Measurements from ENCODE around the gene NPRL2. TPM values are rescaled to one million over a fixed set of nuclear protein-coding genes. Genes with fewer than 3 reads are reported as not detected.
A peak's percentile ranks its signal among the peaks of the same experiment; 100 is the strongest.

Gene NPRL2
- total and polyA plus RNA-seq, 2 of the 13 experiments (the other 11 are each of a cell fraction or from before 2014, with no cell fraction given), result 30.6 to 51.4 TPM

- H3K9me3 ChIP-seq (ENCODE audit: low read length), result no peaks in the 10 kb centered on the region
- peak; percentile 98 for DNase-seq (ENCODE audit: low spot score)
- peak; percentile 89 for ATAC-seq
- H3K4me1 ChIP-seq (ENCODE audit: insufficient read depth, low read length), result peaks cover 58% of the 10 kb centered on the region
- in situ Hi-C loops (cut with HindIII; ENCODE audit: extremely low pct_ligation_motif_present, low pct_unique_long_range_greater_than_20kb) (no loop called here), intact Hi-C loops (cut with micrococcal nuclease; ENCODE audit: unreplicated experiment) (no loop called here)
- H3K79me2 ChIP-seq (ENCODE audit: insufficient read depth, low read length), result peaks cover 41% of the 10 kb centered on the region
- H3K9ac ChIP-seq (ENCODE audit: insufficient read depth, low read depth, low read length), result peak overlapping the region; percentile 95
- peak; percentile 94 for FAIRE-seq
- 0% methylated on average over 4 of the region's 79 CpGs for WGBS (ENCODE audit: low lambda C conversion rate)
- H4K20me1 ChIP-seq (ENCODE audit: insufficient read depth, low read length), result peaks cover 12% of the 10 kb centered on the region
- H3K4me2 ChIP-seq (ENCODE audit: low read depth, low read length), result peak overlapping the region; percentile 97
- H3K27ac ChIP-seq (ENCODE audit: extremely low read length, insufficient read depth, low read length), result peak overlapping the region; percentile 85
- peak overlapping the region; percentile 86 to 89 (median 88); a peak in 5 of 6 replicates for H3K4me3 ChIP-seq (replicated peaks in 1 of 3; ENCODE audit: insufficient read depth in 1 of 3, low read depth in 2 of 3, low read length in 3 of 3)
- no peak overlapping the region for H2AFZ ChIP-seq (ENCODE audit: low read length)
- ChIA-PET CTCF (ENCODE audit: low intra/inter-chr PET ratio, low total read pairs) (no interaction called here), POLR2A (interaction anchor here (0.7 to 4.7 kb wide), 35 partner anchors 9 to 1162 kb away, joined by 3 to 66 read pairs (median 6); partner anchors contain the start of genes C3orf18, CYB561D2, DCAF1 and GNAI2)
- H3K36me3 ChIP-seq (replicated peaks in 1 of 2; ENCODE audit: control insufficient read depth in 1 of 2, insufficient read depth in 2 of 2, low read length in 2 of 2), result peaks cover 3 to 12% of the 10 kb centered on the region in 2 experiments; a peak in 2 of 5 replicates
- no TSS peak for BruUV-seq (replicated peaks)
- H3K27me3 ChIP-seq (ENCODE audit: control insufficient read depth in 1 of 2, insufficient read depth in 2 of 2, low read length in 2 of 2), result peaks cover 1 to 2% of the 10 kb centered on the region in 2 experiments; a peak in 1 of 5 replicates
- no peak; the same call in 1 of the 2 replicates for TF ChIP-seq KMT2A (CRISPR knock-in tag; IDR thresholded peaks at IDR 0.05)
- TF ChIP-seq ZNF841 (CRISPR knock-in tag; IDR thresholded peaks at IDR 0.05; ENCODE audit: borderline replicate concordance), result peak; percentile 88
- peak; percentile 86 for TF ChIP-seq TFDP2 (CRISPR knock-in tag; IDR thresholded peaks at IDR 0.05)
- peak; percentile 55 for TF ChIP-seq ELF3 (CRISPR knock-in tag; IDR thresholded peaks at IDR 0.05)
- 0 out of 2 replicates have a peak, but pooled peaks have one; percentile 52 for TF ChIP-seq AKAP8 (CRISPR knock-in tag; IDR thresholded peaks at IDR 0.05)
- TF ChIP-seq ZNF788 (CRISPR knock-in tag; IDR thresholded peaks at IDR 0.05; ENCODE audit: borderline replicate concordance), result peak; percentile 42; the same call in 1 of the 2 replicates
- TF ChIP-seq SNAPC2 (CRISPR knock-in tag; IDR thresholded peaks at IDR 0.05), result peak; percentile 72; the same call in 1 of the 2 replicates
- 0 out of 2 replicates have a peak, but pooled peaks have one; percentile 46 for TF ChIP-seq ZNF274 (CRISPR knock-in tag; IDR thresholded peaks at IDR 0.05)
- no peak for TF ChIP-seq MLLT10 (CRISPR knock-in tag; IDR thresholded peaks at IDR 0.05)
- TF ChIP-seq AHR (CRISPR knock-in tag; IDR thresholded peaks at IDR 0.05), result 0 out of 2 replicates have a peak, but pooled peaks have one; percentile 51
- TF ChIP-seq HNRNPH1 (optimal IDR thresholded peaks at IDR 0.05; ENCODE audit: low read depth, low read length), result no peak
- TF ChIP-seq ZNF678 (CRISPR knock-in tag; IDR thresholded peaks at IDR 0.05), result no peak
- TF ChIP-seq BRD4 (CRISPR knock-in tag; IDR thresholded peaks at IDR 0.05), result peak; percentile 83; the same call in 1 of the 2 replicates
- TF ChIP-seq PTBP1 (IDR thresholded peaks at IDR 0.05; ENCODE audit: low read depth, low read length, poor library complexity, severe bottlenecking), result no peak
- TF ChIP-seq KDM2A (CRISPR knock-in tag; IDR thresholded peaks at IDR 0.05; ENCODE audit: borderline replicate concordance, low read depth), result peak; percentile 49; the same call in 1 of the 2 replicates
- TF ChIP-seq RFX1 (IDR thresholded peaks at IDR 0.05), result no peak
- TF ChIP-seq ZNF891 (CRISPR knock-in tag; IDR thresholded peaks at IDR 0.05), result no peak
- peak; percentile 87 for TF ChIP-seq ZFY (CRISPR knock-in tag; IDR thresholded peaks at IDR 0.05)
- TF ChIP-seq NFIB (CRISPR knock-in tag; IDR thresholded peaks at IDR 0.05; ENCODE audit: borderline replicate concordance), result no peak
- TF ChIP-seq GABPB1 (CRISPR knock-in tag; IDR thresholded peaks at IDR 0.05), result peak; percentile 81
- TF ChIP-seq MXI1 (IDR thresholded peaks at IDR 0.05; ENCODE audit: borderline replicate concordance, low read depth, low read length), result peak; percentile 92; the same call in 2 of the 3 replicates
- peak; percentile 69; the same call in 1 of the 2 replicates for TF ChIP-seq HINFP (CRISPR knock-in tag; IDR thresholded peaks at IDR 0.05; ENCODE audit: low read depth)
- no peak for TF ChIP-seq KLF6 (CRISPR knock-in tag; IDR thresholded peaks at IDR 0.05)
- TF ChIP-seq ZC3H4 (CRISPR knock-in tag; IDR thresholded peaks at IDR 0.05; ENCODE audit: borderline replicate concordance), result no peak
These were observed 13.3 kb downstream of the NPRL2 start for GRCh38 chr3:50337175-50337861.

Measured in HepG2 (cell line).